SK-N-SH treated with all-trans-retinoic acid at 6 μM for 48 hours (cell line): Measurements from ENCODE around the gene ETS1.

Source experiments
- ATAC-seq: fragments of 200-7000 bp; cut with Tn5 transposase; 3 replicates; pipeline ENCODE4 v1.9.1; 2020; ENCODE audit warnings: mild to moderate bottlenecking, moderate library complexity
- BACH2 ChIP-seq: fragments of 250-450 bp; sonication (Bioruptor Pico); IDR thresholded peaks from 2 replicates; pipeline ENCODE4 v1.9.0; 2021; ENCODE audit warnings: mild to moderate bottlenecking, borderline replicate concordance
- CREB5 ChIP-seq: fragments of 250-450 bp; sonication (Bioruptor Pico); IDR thresholded peaks from 2 replicates; pipeline ENCODE4 v1.5.1; 2020; ENCODE audit warnings: low read depth, mild to moderate bottlenecking, moderate library complexity
- CSDC2 ChIP-seq: fragments of 250-450 bp; sonication (Bioruptor Pico); IDR thresholded peaks from 2 replicates; pipeline ENCODE4 v1.5.0; 2020; ENCODE audit warnings: mild to moderate bottlenecking, moderate library complexity
- ESRRG ChIP-seq: fragments of 250-450 bp; sonication (Bioruptor Pico); IDR thresholded peaks from 2 replicates; pipeline ENCODE4 v1.6.1; 2021; ENCODE audit warnings: mild to moderate bottlenecking
- GLIS3 ChIP-seq: fragments of 250-450 bp; sonication (Bioruptor Pico); IDR thresholded peaks from 2 replicates; pipeline ENCODE4 v1.5.0; 2020; ENCODE audit warnings: mild to moderate bottlenecking, moderate library complexity
- ISL1 ChIP-seq: fragments of 250-450 bp; sonication (Bioruptor Pico); IDR thresholded peaks from 2 replicates; pipeline ENCODE4 v2.1.2; 2022; ENCODE audit warnings: mild to moderate bottlenecking, moderate library complexity
- OSR1 ChIP-seq: fragments of 250-450 bp; sonication (Bioruptor Pico); IDR thresholded peaks from 2 replicates; pipeline ENCODE4 v1.8.0; 2022; ENCODE audit warnings: moderate library complexity, mild to moderate bottlenecking, inconsistent platforms
- PATZ1 ChIP-seq: fragments of 250-450 bp; sonication (Bioruptor Pico); IDR thresholded peaks from 2 replicates; pipeline ENCODE4 v1.8.0; 2020; ENCODE audit warnings: mild to moderate bottlenecking, moderate library complexity, borderline replicate concordance
- PPARA ChIP-seq: fragments of 250-450 bp; sonication (Bioruptor Pico); IDR thresholded peaks from 2 replicates; pipeline ENCODE4 v1.5.0; 2020; ENCODE audit warnings: mild to moderate bottlenecking, borderline replicate concordance
- SNAI2 ChIP-seq: fragments of 250-450 bp; sonication (Bioruptor Pico); IDR thresholded peaks from 2 replicates; pipeline ENCODE4 v1.5.0; 2020; ENCODE audit warnings: mild to moderate bottlenecking, moderate library complexity
- TCF4 ChIP-seq: fragments of 250-450 bp; sonication (Bioruptor Pico); IDR thresholded peaks from 2 replicates; pipeline ENCODE4 v1.8.0; 2021; ENCODE audit warnings: mild to moderate bottlenecking, moderate library complexity, borderline replicate concordance
- TOX ChIP-seq: fragments of 250-450 bp; sonication (Bioruptor Pico); IDR thresholded peaks from 2 replicates; pipeline ENCODE4 v1.8.0; 2021; ENCODE audit warnings: mild to moderate bottlenecking, moderate library complexity, borderline replicate concordance
- TSHZ2 ChIP-seq: fragments of 250-450 bp; sonication (Bioruptor Pico); IDR thresholded peaks from 2 replicates; pipeline ENCODE4 v1.5.0; 2020; ENCODE audit warnings: mild to moderate bottlenecking, moderate library complexity
- ZC3H10 ChIP-seq: fragments of 250-450 bp; sonication (Bioruptor Pico); IDR thresholded peaks from 2 replicates; pipeline ENCODE4 v1.5.1; 2021; ENCODE audit warnings: mild to moderate bottlenecking, moderate library complexity
- ZFP3 ChIP-seq: fragments of 250-450 bp; sonication (Bioruptor Pico); IDR thresholded peaks from 2 replicates; pipeline ENCODE4 v1.5.0; 2020; ENCODE audit warnings: mild to moderate bottlenecking, moderate library complexity
- ZFP30 ChIP-seq: fragments of 450-650 bp; formaldehyde crosslinking; IDR thresholded peaks from 2 replicates; pipeline ENCODE4 v1.5.0; 2022; ENCODE audit warnings: mild to moderate bottlenecking, moderate library complexity
- ZNF565 ChIP-seq: fragments of 450-650 bp; formaldehyde crosslinking; conservative IDR thresholded peaks from 2 replicates; pipeline ENCODE4 v1.5.0; 2020; ENCODE audit warnings: low read depth, mild to moderate bottlenecking, moderate library complexity
- ZNF70 ChIP-seq: fragments of 450-650 bp; formaldehyde crosslinking; IDR thresholded peaks from 2 replicates; pipeline ENCODE4 v1.5.0; 2020; ENCODE audit warnings: mild to moderate bottlenecking, moderate library complexity
- TF ChIP-seq, protein P1 (sequence below): fragments of 250-450 bp; sonication (Bioruptor Pico); IDR thresholded peaks from 2 replicates; pipeline ENCODE4 v1.5.1; 2021; ENCODE audit warnings: mild to moderate bottlenecking, moderate library complexity

The ETS1 gene

DNA sequence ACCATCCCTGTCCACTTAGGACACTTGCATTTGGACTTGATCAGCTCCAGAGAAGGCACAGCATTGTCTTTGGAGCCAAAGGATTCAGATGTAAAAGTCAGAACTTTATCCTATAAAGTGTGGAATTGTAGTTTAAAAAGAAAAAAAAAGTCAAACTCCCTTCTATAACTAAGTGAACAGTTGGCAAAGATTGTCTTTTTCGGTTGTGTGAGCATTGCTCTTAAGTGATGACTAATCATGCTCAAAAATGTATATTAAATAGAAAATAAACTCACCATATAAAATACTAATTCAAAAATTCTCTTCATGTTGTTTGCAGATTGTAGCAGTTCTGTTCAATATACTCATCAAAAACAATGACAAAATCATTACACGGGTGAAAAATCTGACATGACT, 93.8 kb downstream of the ETS1 start:
- no peak for ATAC-seq
- no peak for TF ChIP-seq ZNF70 (CRISPR knock-in tag)
- TF ChIP-seq ZFP3 (CRISPR knock-in tag): no peak
- no peak; the same call in 1 of the 2 replicates for TF ChIP-seq ISL1 (CRISPR knock-in tag)
- TF ChIP-seq OSR1: no peak
- TF ChIP-seq TSHZ2: no peak
- TF ChIP-seq PATZ1 (CRISPR knock-in tag): no peak
- no peak for TF ChIP-seq ESRRG (CRISPR knock-in tag)
- no peak for TF ChIP-seq ZNF565 (CRISPR knock-in tag)
- TF ChIP-seq BACH2 (CRISPR knock-in tag): no peak
- no peak for TF ChIP-seq SNAI2 (CRISPR knock-in tag)
- TF ChIP-seq TOX: no peak
- no peak for TF ChIP-seq PPARA (CRISPR knock-in tag)
- TF ChIP-seq CREB5: no peak
- TF ChIP-seq TCF4 (CRISPR knock-in tag): no peak
- no peak for TF ChIP-seq ZC3H10
- TF ChIP-seq, protein P1, sequence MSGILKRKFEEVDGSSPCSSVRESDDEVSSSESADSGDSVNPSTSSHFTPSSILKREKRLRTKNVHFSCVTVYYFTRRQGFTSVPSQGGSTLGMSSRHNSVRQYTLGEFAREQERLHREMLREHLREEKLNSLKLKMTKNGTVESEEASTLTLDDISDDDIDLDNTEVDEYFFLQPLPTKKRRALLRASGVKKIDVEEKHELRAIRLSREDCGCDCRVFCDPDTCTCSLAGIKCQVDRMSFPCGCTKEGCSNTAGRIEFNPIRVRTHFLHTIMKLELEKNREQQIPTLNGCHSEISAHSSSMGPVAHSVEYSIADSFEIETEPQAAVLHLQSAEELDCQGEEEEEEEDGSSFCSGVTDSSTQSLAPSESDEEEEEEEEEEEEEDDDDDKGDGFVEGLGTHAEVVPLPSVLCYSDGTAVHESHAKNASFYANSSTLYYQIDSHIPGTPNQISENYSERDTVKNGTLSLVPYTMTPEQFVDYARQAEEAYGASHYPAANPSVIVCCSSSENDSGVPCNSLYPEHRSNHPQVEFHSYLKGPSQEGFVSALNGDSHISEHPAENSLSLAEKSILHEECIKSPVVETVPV (CRISPR knock-in tag): no peak
- TF ChIP-seq GLIS3: no peak

- ATAC-seq: no peak; the same call in 2 of the 3 replicates
Observed at GRCh38 chr11:128492903-128493569, 94.3 kb downstream of the ETS1 start.

DNA sequence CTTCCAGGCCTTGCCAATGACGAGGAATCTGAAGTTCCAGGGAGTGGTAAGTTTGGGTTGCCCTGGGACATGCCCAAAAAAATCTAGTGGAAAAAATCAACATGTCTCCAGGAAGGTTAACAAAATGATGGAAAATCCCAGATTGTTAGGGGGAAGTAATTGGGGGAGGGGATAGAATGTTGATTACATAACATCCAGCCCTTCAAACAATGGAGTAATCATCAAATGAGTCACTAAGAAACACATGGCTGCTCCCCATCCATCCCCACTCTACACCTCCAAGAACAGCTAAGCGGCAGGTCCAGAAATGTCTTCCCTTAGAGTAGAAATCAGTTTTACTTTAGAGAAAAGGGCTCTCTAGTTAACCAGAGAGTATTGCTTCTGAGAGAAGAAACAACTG, 94.9 kb downstream of the ETS1 start:
- ATAC-seq: no peak
- TF ChIP-seq ZNF70 (CRISPR knock-in tag) (no peak), CREB5 (no peak), PATZ1 (CRISPR knock-in tag) (no peak), CSDC2 (CRISPR knock-in tag) (no peak), TOX (no peak)

More at GRCh38 chr11:128492903-128493569, 94.3 kb downstream of the ETS1 start:
- TF ChIP-seq ZFP3 (CRISPR knock-in tag): no peak
- TF ChIP-seq PATZ1 (CRISPR knock-in tag): no peak
- TF ChIP-seq ZFP30 (CRISPR knock-in tag): no peak
